ENCODE measurements around the gene AKR1C4. TPM values are rescaled to one million over a fixed set of nuclear protein-coding genes. Genes with fewer than 3 reads are reported as not detected.
"Not testable (repeated sequence)": the region's sequence is repeated elsewhere in the genome, so short reads cannot be mapped to it uniquely, and the experiment has no call there.

The AKR1C4 gene
- total and polyA plus RNA-seq, 4 donors, result not detected

DNA sequence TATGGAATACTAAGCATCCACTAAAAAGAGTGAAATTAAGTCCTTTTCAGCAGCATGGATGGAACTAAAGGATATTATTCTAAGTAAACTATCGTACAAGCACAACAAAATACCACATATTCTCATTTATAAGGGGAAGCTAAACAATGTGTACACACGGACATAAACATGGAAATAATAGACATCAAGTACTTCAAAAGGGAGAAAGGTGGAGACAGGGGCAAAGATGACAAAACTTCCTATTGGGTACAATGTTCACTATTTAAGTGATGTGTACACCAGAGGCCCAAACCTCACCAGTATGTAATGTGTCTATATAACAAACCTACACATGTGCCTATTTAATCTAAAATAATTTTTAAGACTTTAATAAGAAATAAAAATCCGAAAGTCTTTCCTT lies 2.2 kb upstream of the AKR1C4 start:
- no peaks in the 10 kb centered on the region for H3K9me3 ChIP-seq (ENCODE audit: control insufficient read depth, low read length)
- no peak overlapping the region for H3K4me3 ChIP-seq (ENCODE audit: low read length in 2 of 2)
- H3K27me3 ChIP-seq (ENCODE audit: control insufficient read depth in 1 of 2, insufficient read depth in 2 of 2, low read length in 1 of 2), result no peaks in the 10 kb centered on the region
- no peaks in the 10 kb centered on the region for H3K4me1 ChIP-seq (ENCODE audit: control insufficient read depth in 1 of 2, insufficient read depth in 2 of 2, low read length in 2 of 2)
- no peaks in the 10 kb centered on the region for H3K36me3 ChIP-seq (ENCODE audit: control insufficient read depth in 1 of 2, insufficient read depth in 2 of 2, low read length in 1 of 2)
- ATAC-seq (ENCODE audit: low FRiP score), result no peak
- H3K27ac ChIP-seq (ENCODE audit: low read depth in 1 of 2, low read length in 2 of 2), result no peak overlapping the region
- intact Hi-C loops (cut with DNase I), result no loop called here
- WGBS, 2 donors, result 79 to 85% methylated on average over 3 of the region's 3 CpGs
- no peak for DNase-seq

DNA sequence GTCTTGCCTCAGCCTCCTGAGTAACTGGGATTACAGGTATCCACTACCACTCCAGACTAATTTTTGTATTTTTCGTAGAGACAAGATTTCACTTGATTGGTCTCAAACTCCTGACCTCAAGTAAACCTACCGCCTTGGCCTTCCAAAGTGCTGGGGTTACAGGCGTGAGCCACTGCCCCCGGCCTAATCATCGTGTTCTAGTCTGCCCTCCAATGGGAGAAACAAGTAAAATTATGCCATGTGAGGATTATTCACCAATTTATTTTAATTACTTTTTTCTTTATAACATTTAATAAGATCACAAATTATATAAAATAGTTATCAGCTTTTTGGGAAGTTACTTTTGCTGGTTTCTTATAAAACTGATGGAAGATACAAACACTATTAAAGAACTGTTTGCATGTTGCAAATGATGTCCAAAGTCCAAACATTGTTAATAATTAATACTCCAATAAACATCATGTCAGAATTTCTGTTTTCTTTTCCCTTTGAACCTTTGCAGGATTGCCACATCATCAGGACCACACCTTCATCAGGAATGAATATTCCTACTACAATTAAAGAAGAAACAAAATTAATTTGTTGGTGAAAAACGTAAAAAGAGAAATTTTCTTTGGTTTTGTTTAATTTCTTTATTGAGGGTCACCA lies 786 bp upstream of the AKR1C4 start:
- ATAC-seq (ENCODE audit: low FRiP score) (no peak), DNase-seq (no peak)
- Histone ChIP-seq H3K27ac (ENCODE audit: low read depth in 1 of 2, low read length in 2 of 2) (no peak overlapping the region), H3K4me3 (ENCODE audit: low read length in 2 of 2) (no peak overlapping the region), H3K9me3 (ENCODE audit: control insufficient read depth, low read length) (no peaks in the 10 kb centered on the region), H3K27me3 (ENCODE audit: control insufficient read depth in 1 of 2, insufficient read depth in 2 of 2, low read length in 1 of 2) (no peaks in the 10 kb centered on the region), H3K4me1 (ENCODE audit: control insufficient read depth in 1 of 2, insufficient read depth in 2 of 2, low read length in 2 of 2) (no peaks in the 10 kb centered on the region), H3K36me3 (ENCODE audit: control insufficient read depth in 1 of 2, insufficient read depth in 2 of 2, low read length in 1 of 2) (no peaks in the 10 kb centered on the region)
- intact Hi-C loops (cut with DNase I), result no loop called here
- 75 to 76% methylated on average over 6 of the region's 6 CpGs for WGBS, 2 donors

DNA sequence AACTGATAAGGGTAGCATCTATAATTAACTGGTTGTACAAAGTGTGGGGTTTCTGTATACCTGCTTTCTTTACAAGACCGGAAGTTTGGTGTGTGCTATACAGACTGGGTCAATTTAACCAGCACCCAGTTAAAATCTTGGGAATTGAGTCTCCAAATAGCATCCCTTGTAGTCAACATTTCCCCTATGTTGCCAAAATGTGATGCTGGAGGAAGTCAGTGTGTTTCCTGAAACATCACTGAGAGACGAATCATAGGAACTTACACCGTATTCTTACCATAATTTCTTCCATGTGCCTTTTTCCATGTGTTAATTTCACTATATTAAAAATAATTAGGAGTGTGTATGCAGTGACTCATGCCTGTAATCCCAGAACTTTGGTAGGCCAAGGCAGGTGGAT lies 1.7 kb downstream of the AKR1C4 start:
- ATAC-seq (ENCODE audit: low FRiP score) (no peak), DNase-seq (no peak)
- intact Hi-C loops (cut with DNase I), result no loop called here
- no peak overlapping the region for H3K27ac ChIP-seq (ENCODE audit: low read depth in 1 of 2, low read length in 2 of 2)
- WGBS, 2 donors, result 48 to 68% methylated on average over 3 of the region's 3 CpGs
- H3K4me1 ChIP-seq (ENCODE audit: control insufficient read depth in 1 of 2, insufficient read depth in 2 of 2, low read length in 2 of 2), result no peaks in the 10 kb centered on the region
- no peak overlapping the region for H3K4me3 ChIP-seq (ENCODE audit: low read length in 2 of 2)
- no peaks in the 10 kb centered on the region for H3K27me3 ChIP-seq (ENCODE audit: control insufficient read depth in 1 of 2, insufficient read depth in 2 of 2, low read length in 1 of 2)
- H3K36me3 ChIP-seq (ENCODE audit: control insufficient read depth in 1 of 2, insufficient read depth in 2 of 2, low read length in 1 of 2), result no peaks in the 10 kb centered on the region
- H3K9me3 ChIP-seq (ENCODE audit: control insufficient read depth, low read length), result peaks cover 3% of the 10 kb centered on the region

DNA sequence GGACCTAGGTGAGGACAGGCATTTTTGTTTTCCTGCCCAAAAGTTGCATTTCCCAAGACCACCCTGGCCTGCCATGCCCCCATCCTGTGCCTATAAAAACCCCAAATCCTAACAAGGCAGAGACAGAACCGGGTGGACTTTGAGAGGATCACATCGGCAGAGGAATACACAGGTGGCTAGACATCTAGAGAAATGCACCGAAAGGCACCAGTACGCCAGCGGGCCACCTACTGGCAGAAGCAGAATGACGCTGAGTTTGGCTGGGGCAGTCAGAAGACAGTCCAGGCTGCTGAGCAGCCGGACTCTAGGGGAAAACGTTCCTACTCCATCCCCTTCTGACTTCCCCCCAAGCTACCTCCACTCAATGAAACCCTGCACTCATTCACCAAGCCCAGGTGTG lies 2.8 kb downstream of the AKR1C4 start:
- intact Hi-C loops (cut with DNase I), result no loop called here
- H3K4me3 ChIP-seq (ENCODE audit: low read length in 2 of 2), result no peak overlapping the region
- H3K27me3 ChIP-seq (ENCODE audit: control insufficient read depth in 1 of 2, insufficient read depth in 2 of 2, low read length in 1 of 2), result no peaks in the 10 kb centered on the region
- DNase-seq, result no peak
- no peaks in the 10 kb centered on the region for H3K4me1 ChIP-seq (ENCODE audit: control insufficient read depth in 1 of 2, insufficient read depth in 2 of 2, low read length in 2 of 2)
- WGBS, 2 donors, result 73 to 78% methylated on average over 8 of the region's 8 CpGs
- ATAC-seq (ENCODE audit: low FRiP score), result no peak
- no peak overlapping the region for H3K27ac ChIP-seq (ENCODE audit: low read depth in 1 of 2, low read length in 2 of 2)
- peaks cover 3% of the 10 kb centered on the region for H3K9me3 ChIP-seq (ENCODE audit: control insufficient read depth, low read length)
- no peaks in the 10 kb centered on the region for H3K36me3 ChIP-seq (ENCODE audit: control insufficient read depth in 1 of 2, insufficient read depth in 2 of 2, low read length in 1 of 2)

DNA sequence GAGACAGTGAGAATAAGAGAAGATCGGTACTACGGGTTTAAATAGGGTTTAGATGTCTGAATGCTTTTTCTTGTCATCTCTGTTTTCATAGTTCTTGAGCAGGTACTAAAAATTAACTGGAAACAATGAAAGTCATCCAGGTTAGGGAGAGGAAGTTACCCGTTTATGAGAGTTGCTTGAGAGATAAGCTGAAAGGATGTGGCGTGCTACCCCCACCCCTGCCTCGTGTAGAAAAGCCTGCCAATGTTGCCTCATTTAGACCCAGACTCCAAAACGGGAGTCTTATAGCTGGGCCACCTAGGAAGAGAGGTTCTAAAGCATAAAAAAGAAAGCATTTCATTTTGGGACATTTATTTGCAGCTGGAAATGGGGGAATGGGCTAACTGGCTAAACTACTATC lies 10.2 kb downstream of the AKR1C4 start:
- WGBS, 2 donors, result 65 to 69% methylated on average over 6 of the region's 6 CpGs

DNA sequence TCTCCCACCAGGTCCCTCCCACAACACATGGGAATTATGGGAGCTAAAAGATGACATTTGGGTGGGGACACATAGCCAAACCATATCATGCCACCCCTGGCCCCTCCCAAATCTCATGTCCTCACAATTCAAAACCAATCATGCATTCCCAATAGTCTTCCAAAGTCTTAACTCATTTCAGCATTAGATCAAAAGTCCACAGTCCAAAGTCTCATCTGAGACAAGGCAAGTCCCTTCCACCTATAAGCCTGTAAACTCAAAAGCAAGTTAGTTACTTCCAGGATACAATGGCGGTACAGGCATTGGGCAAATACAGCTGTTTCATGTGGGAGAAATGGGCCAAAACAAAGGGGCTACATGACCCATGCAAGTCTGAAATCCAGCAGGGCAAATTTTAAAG lies 13.1 kb downstream of the AKR1C4 start:
- ATAC-seq (ENCODE audit: low FRiP score); H3K27ac ChIP-seq (ENCODE audit: low read depth in 1 of 2, low read length in 2 of 2); H3K4me3 ChIP-seq (ENCODE audit: low read length in 2 of 2); H3K27me3 ChIP-seq (ENCODE audit: control insufficient read depth in 1 of 2, insufficient read depth in 2 of 2, low read length in 1 of 2); H3K9me3 ChIP-seq (ENCODE audit: control insufficient read depth, low read length); H3K4me1 ChIP-seq (ENCODE audit: control insufficient read depth in 1 of 2, insufficient read depth in 2 of 2, low read length in 2 of 2); H3K36me3 ChIP-seq (ENCODE audit: control insufficient read depth in 1 of 2, insufficient read depth in 2 of 2, low read length in 1 of 2); intact Hi-C loops (cut with DNase I); DNase-seq: not testable (repeated sequence)
- WGBS, 2 donors, result 92 to 98% methylated on average over 1 of the region's 1 CpG

More for the DNA sequence above, 10.2 kb downstream of the AKR1C4 start:
- Histone ChIP-seq H3K4me3 (ENCODE audit: low read length in 2 of 2) (no peak overlapping the region), H3K27ac (ENCODE audit: low read depth in 1 of 2, low read length in 2 of 2) (no peak overlapping the region), H3K36me3 (ENCODE audit: control insufficient read depth in 1 of 2, insufficient read depth in 2 of 2, low read length in 1 of 2) (no peaks in the 10 kb centered on the region), H3K9me3 (ENCODE audit: control insufficient read depth, low read length) (peaks cover 5% of the 10 kb centered on the region), H3K27me3 (ENCODE audit: control insufficient read depth in 1 of 2, insufficient read depth in 2 of 2, low read length in 1 of 2) (peaks cover 0 to 2% of the 10 kb centered on the region in 2 donors), H3K4me1 (ENCODE audit: control insufficient read depth in 1 of 2, insufficient read depth in 2 of 2, low read length in 2 of 2) (no peaks in the 10 kb centered on the region)
- no peak for DNase-seq
- intact Hi-C loops (cut with DNase I), result no loop called here
- no peak for ATAC-seq (ENCODE audit: low FRiP score)

DNA sequence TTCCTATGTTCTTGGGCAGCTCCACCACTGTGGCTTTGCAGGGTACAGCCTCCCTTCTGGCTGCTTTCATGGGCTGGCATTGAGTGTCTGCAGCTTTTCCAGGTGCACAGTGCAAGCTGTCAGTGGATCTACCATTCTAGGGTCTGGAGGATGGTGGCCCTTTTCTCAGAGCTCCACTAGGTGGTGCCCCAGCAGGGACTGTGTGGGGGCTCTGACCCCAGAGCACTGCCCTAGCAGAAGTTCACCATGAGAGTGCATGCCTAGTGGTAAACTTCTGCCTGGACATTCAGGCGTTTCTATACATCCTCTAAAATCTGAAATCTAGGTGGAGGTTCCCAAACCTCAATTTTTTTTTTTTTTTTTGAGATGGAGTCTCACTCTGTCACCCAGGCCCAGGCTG lies 13.6 kb downstream of the AKR1C4 start:
- DNase-seq; ATAC-seq (ENCODE audit: low FRiP score); H3K4me1 ChIP-seq (ENCODE audit: control insufficient read depth in 1 of 2, insufficient read depth in 2 of 2, low read length in 2 of 2); H3K9me3 ChIP-seq (ENCODE audit: control insufficient read depth, low read length); intact Hi-C loops (cut with DNase I); H3K27me3 ChIP-seq (ENCODE audit: control insufficient read depth in 1 of 2, insufficient read depth in 2 of 2, low read length in 1 of 2); H3K4me3 ChIP-seq (ENCODE audit: low read length in 2 of 2); H3K36me3 ChIP-seq (ENCODE audit: control insufficient read depth in 1 of 2, insufficient read depth in 2 of 2, low read length in 1 of 2); H3K27ac ChIP-seq (ENCODE audit: low read depth in 1 of 2, low read length in 2 of 2): not testable (repeated sequence)
- WGBS, 2 donors, result 82 to 84% methylated on average over 1 of the region's 1 CpG

DNA sequence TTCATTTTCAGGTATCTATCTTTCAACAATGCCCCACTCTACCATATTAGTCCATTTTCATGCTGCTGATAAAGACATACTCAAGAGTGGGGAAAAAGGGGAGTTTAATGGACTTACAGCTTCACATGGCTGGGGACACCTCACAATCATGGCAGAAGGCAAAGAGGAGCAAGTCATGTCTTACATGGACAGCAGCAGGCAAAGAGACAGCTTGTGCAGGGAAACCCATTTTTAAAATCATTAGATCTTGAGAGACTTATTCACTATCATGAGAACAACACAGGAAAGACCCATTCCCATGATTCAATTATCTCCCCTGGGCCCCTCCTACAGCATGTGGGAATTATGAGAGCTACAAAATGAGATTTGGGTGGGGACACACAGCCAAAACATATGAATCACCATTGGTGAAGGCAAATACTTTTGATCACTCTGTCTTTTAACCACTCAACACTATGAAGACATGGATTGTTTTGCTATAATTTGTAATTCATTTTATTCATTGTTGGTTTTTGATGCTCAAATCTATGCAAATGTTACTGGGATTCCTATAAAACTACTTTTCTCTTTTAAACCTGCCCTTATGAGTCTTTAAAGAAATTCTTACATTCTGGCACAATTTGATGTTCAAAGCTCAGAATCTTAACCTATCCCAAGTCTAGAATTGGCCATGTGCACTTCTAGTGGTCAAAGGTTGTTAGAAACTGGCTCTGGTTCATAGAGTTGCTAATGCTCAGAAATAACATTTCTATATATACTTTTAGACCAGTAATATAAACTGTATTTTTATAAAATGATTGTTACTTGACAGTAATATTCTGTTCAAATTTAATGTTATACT lies 15.3 kb downstream of the AKR1C4 start:
- ATAC-seq (ENCODE audit: low FRiP score) (no peak), DNase-seq (no peak)
- H3K36me3 ChIP-seq (ENCODE audit: control insufficient read depth in 1 of 2, insufficient read depth in 2 of 2, low read length in 1 of 2), result no peaks in the 10 kb centered on the region
- no peak overlapping the region for H3K4me3 ChIP-seq (ENCODE audit: low read length in 2 of 2)
- intact Hi-C loops (cut with DNase I), result no loop called here
- no peaks in the 10 kb centered on the region for H3K4me1 ChIP-seq (ENCODE audit: control insufficient read depth in 1 of 2, insufficient read depth in 2 of 2, low read length in 2 of 2)
- no peak overlapping the region for H3K27ac ChIP-seq (ENCODE audit: low read depth in 1 of 2, low read length in 2 of 2)
- H3K9me3 ChIP-seq (ENCODE audit: control insufficient read depth, low read length), result peaks cover 2% of the 10 kb centered on the region
- H3K27me3 ChIP-seq (ENCODE audit: control insufficient read depth in 1 of 2, insufficient read depth in 2 of 2, low read length in 1 of 2), result no peaks in the 10 kb centered on the region

DNA sequence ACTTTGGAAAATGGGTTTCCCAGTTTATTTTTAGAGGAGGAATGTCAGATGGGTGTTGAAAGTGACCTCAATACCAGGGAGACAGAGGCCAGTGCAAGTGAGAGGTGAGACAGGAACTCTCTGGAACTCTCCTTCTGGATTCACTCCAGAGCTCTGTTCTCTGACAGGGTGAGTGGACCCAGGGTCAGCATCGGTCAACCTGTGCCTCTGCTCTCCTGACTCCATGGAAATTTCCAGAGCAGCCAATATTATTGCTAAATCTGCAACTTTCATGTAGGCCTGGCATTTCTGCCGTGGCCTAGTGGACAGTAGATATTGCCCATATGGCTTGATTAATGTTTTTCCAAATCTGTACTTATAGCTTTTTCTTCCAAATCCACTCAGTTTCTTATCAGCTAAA lies 20.2 kb downstream of the AKR1C4 start:
- DNase-seq (no peak), ATAC-seq (ENCODE audit: low FRiP score) (no peak)
- no peak overlapping the region for H3K27ac ChIP-seq (ENCODE audit: low read depth in 1 of 2, low read length in 2 of 2)
- intact Hi-C loops (cut with DNase I), result no loop called here
- H3K4me3 ChIP-seq (ENCODE audit: low read length in 2 of 2), result no peak overlapping the region
- H3K4me1 ChIP-seq (ENCODE audit: control insufficient read depth in 1 of 2, insufficient read depth in 2 of 2, low read length in 2 of 2), result no peaks in the 10 kb centered on the region
- H3K9me3 ChIP-seq (ENCODE audit: control insufficient read depth, low read length), result no peaks in the 10 kb centered on the region
- H3K36me3 ChIP-seq (ENCODE audit: control insufficient read depth in 1 of 2, insufficient read depth in 2 of 2, low read length in 1 of 2), result no peaks in the 10 kb centered on the region
- no peaks in the 10 kb centered on the region for H3K27me3 ChIP-seq (ENCODE audit: control insufficient read depth in 1 of 2, insufficient read depth in 2 of 2, low read length in 1 of 2)
- WGBS, 2 donors, result 25 to 27% methylated on average over 2 of the region's 2 CpGs

All from aorta (tissue), 5 donors.